GM18867 (cell line): ENCODE results near the gene RUFY4.

Experiments used
- ATAC-seq: cut with Tn5 transposase; IDR thresholded peaks from one replicate; pipeline ENCODE4 v1.9.1; 2021; ENCODE audit warnings: mild to moderate bottlenecking, moderate library complexity; ENCODE audit not compliant: unreplicated experiment

RUFY4 gene

GRCh38 chr2:218137514-218137913, 68.5 kb downstream of the RUFY4 start:
- no peak for ATAC-seq

GRCh38 chr2:218138047-218138446, 69.0 kb downstream of the RUFY4 start:
- ATAC-seq: no peak
